ENCODE measurements around the gene SWSAP1.
A peak's percentile ranks its signal among the peaks of the same experiment; 100 is the strongest.

Gene SWSAP1

DNA sequence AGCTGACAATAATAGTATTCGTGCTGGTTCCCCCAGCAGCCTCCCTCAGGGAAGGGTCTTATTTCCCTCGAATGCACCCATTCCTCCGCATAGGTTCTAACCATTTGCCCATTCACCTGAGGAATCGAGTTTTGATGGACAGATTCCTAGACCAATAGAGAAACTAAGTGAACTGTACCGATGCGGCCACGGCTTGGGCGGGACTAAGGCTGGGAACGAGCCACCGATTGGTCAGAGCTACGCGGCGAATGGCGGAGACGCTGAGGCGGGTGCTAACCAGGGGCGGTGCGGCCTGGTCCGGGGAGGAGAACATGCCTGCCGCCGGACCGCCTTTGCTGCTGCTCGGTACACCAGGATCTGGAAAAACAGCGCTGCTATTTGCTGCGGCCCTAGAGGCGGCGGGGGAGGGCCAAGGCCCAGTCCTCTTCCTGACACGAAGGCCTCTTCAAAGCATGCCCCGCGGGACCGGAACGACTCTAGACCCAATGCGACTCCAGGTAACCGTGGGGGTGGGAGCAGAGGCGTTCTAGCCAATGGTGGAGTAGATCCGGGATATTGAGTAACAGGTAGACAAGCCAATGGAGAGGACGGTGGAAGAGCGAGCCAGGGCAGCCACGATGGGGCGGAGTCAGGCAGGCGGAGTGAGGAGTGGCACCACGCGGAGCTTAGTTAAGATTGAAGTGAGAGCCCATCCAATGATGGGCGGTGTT lies at the start of gene SWSAP1:
TSS of gene SWSAP1 (plus strand) at position 234 of the 710 bp plus-strand sequence. CDS start at position 249, 15 bp downstream.
- Histone ChIP-seq H3K4me1 (peaks cover 15% of the 10 kb centered on the region), H3K9ac (peak within 1 kb of the TSS; percentile 49), H3K4me3 (ENCODE audit: low read depth, low read length) (peak within 1 kb of the TSS; percentile 80), H3K9me3 (ENCODE audit: control insufficient read depth, low read length) (no peaks in the 10 kb centered on the region), H3K4me2 (ENCODE audit: low read length) (peak within 1 kb of the TSS; percentile 97), H3K27me3 (ENCODE audit: control insufficient read depth, insufficient read depth, low read length) (no peaks in the 10 kb centered on the region), H3K79me2 (peaks cover 3% of the 10 kb centered on the region), H3K27ac (peak within 1 kb of the TSS; percentile 98), H2AFZ (peak within 1 kb of the TSS; percentile 96), H3K36me3 (ENCODE audit: control insufficient read depth, insufficient read depth, low read length) (no peaks in the 10 kb centered on the region)
- TF ChIP-seq, protein P1, sequence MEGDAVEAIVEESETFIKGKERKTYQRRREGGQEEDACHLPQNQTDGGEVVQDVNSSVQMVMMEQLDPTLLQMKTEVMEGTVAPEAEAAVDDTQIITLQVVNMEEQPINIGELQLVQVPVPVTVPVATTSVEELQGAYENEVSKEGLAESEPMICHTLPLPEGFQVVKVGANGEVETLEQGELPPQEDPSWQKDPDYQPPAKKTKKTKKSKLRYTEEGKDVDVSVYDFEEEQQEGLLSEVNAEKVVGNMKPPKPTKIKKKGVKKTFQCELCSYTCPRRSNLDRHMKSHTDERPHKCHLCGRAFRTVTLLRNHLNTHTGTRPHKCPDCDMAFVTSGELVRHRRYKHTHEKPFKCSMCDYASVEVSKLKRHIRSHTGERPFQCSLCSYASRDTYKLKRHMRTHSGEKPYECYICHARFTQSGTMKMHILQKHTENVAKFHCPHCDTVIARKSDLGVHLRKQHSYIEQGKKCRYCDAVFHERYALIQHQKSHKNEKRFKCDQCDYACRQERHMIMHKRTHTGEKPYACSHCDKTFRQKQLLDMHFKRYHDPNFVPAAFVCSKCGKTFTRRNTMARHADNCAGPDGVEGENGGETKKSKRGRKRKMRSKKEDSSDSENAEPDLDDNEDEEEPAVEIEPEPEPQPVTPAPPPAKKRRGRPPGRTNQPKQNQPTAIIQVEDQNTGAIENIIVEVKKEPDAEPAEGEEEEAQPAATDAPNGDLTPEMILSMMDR (IDR thresholded peaks at IDR 0.05): no peak

DNA sequence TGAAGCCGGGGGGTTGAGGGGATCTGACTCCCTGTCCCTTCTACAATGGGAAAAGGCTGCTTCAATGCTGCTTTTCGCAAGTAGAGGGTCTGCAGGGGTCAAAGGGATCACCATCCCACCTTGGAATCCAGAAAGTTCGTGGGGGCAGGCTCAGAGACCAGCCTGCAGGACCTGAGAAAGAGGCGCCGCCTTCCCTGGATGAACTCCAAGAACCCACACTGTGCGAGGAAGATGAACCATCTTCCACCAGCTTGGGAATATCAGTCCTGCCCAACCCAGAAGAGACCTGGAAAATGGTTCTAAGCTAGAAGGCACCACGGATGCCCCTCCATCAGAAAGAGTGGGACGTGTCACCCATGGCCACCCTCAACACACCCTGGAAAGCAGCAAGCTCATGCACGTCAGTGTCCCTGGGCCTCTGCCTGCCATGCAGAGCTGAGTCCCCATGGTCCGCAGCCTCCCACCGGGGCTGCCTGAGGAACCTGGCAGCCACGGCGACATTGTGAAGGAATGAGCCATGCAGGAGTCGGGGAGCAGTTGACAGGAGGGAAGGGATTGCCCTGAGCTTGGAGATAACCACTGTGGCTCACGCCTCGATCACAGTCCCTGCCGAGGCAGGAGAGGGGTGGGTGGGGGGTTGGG lies 49.6 kb upstream of the SWSAP1 start:
- TF ChIP-seq, protein P1 (IDR thresholded peaks at IDR 0.05): no peak
- no peak overlapping the region for H3K4me3 ChIP-seq (ENCODE audit: low read depth, low read length)
- peaks cover 9% of the 10 kb centered on the region for H3K4me1 ChIP-seq
- no peaks in the 10 kb centered on the region for H3K27me3 ChIP-seq (ENCODE audit: control insufficient read depth, insufficient read depth, low read length)
- peak overlapping the region; percentile 4 for H3K4me2 ChIP-seq (ENCODE audit: low read length)
- H2AFZ ChIP-seq: no peak overlapping the region
- H3K9me3 ChIP-seq (ENCODE audit: control insufficient read depth, low read length): no peaks in the 10 kb centered on the region
- H3K27ac ChIP-seq: peak overlapping the region; percentile 61
- H3K36me3 ChIP-seq (ENCODE audit: control insufficient read depth, insufficient read depth, low read length): no peaks in the 10 kb centered on the region
- H3K9ac ChIP-seq: no peak overlapping the region
- no peaks in the 10 kb centered on the region for H3K79me2 ChIP-seq

- Histone ChIP-seq H3K27me3 (ENCODE audit: control insufficient read depth, insufficient read depth, low read length) (no peaks in the 10 kb centered on the region), H2AFZ (no peak overlapping the region), H3K4me2 (ENCODE audit: low read length) (no peak overlapping the region), H3K79me2 (no peaks in the 10 kb centered on the region), H3K4me3 (ENCODE audit: low read depth, low read length) (no peak overlapping the region), H3K9ac (no peak overlapping the region), H3K9me3 (ENCODE audit: control insufficient read depth, low read length) (no peaks in the 10 kb centered on the region), H3K36me3 (ENCODE audit: control insufficient read depth, insufficient read depth, low read length) (no peaks in the 10 kb centered on the region), H3K4me1 (peaks cover 9% of the 10 kb centered on the region), H3K27ac (no peak overlapping the region)
- TF ChIP-seq, protein P1 (IDR thresholded peaks at IDR 0.05): no peak
Measured at GRCh38 chr19:11325544-11325943, 48.9 kb upstream of the SWSAP1 start.

- no peak overlapping the region for H3K4me2 ChIP-seq (ENCODE audit: low read length)
- H3K36me3 ChIP-seq (ENCODE audit: control insufficient read depth, insufficient read depth, low read length): no peaks in the 10 kb centered on the region
- no peaks in the 10 kb centered on the region for H3K79me2 ChIP-seq
- H3K4me3 ChIP-seq (ENCODE audit: low read depth, low read length): no peak overlapping the region
- TF ChIP-seq, protein P1 (IDR thresholded peaks at IDR 0.05): no peak
- no peak overlapping the region for H2AFZ ChIP-seq
- no peaks in the 10 kb centered on the region for H3K9me3 ChIP-seq (ENCODE audit: control insufficient read depth, low read length)
- no peak overlapping the region for H3K27ac ChIP-seq
- H3K4me1 ChIP-seq: no peaks in the 10 kb centered on the region
- H3K9ac ChIP-seq: no peak overlapping the region
- no peaks in the 10 kb centered on the region for H3K27me3 ChIP-seq (ENCODE audit: control insufficient read depth, insufficient read depth, low read length)
Measured at GRCh38 chr19:11330127-11330526, 44.3 kb upstream of the SWSAP1 start.
